OCI-LY7 (cell line): ENCODE data around the gene HK3. TPM values are rescaled to one million over a fixed set of nuclear protein-coding genes. Genes with fewer than 3 reads are reported as not detected.

Source experiments
- BruUV-seq: library from RNA; stranded (reverse); fragments of 400-500 nt; replicated peaks from 2 replicates; lab custom pipeline; 2021; lab: Mats Ljungman, UMichigan
- CTCF ChIA-PET: fragments of 300-600 bp; sonication (Branson Sonifier 250); formaldehyde crosslinking; loops from one replicate; lab custom pipeline; 2022; ENCODE audit warnings: antibody characterized with exemption; ENCODE audit not compliant: unreplicated experiment; lab: Charles Lee
- POLR2A ChIA-PET: fragments of 300-600 bp; sonication (Branson Sonifier 250); formaldehyde crosslinking; loops from one replicate; lab custom pipeline; 2022; ENCODE audit warnings: antibody characterized with exemption; lab: Charles Lee
- DNase-seq: peaks from one replicate; pipeline ENCODE4 v3.0.0-alpha.2; 2015; ENCODE audit warnings: low spot score
- H2AFZ ChIP-seq: fragments of 200-600 bp; sonication (generic), shearing (Covaris generic); 2 replicates; pipeline ENCODE4 v1.6.1; 2014; ENCODE audit warnings: mild to moderate bottlenecking, antibody characterized with exemption, low read length, moderate library complexity
- H3K27ac ChIP-seq: fragments of 200-600 bp; sonication (generic); 2 replicates; pipeline ENCODE4 v1.5.1; 2014; ENCODE audit warnings: mixed run types, low read depth, mild to moderate bottlenecking, moderate library complexity, low read length, inconsistent platforms; ENCODE audit not compliant: poor library complexity, severe bottlenecking
- H3K36me3 ChIP-seq: fragments of 200-600 bp; sonication (generic); 2 replicates; pipeline ENCODE4 v1.6.1; 2014; ENCODE audit warnings: mild to moderate bottlenecking, antibody characterized with exemption, low read length, moderate library complexity, mixed read lengths; ENCODE audit not compliant: insufficient read depth
- H3K4me1 ChIP-seq: fragments of 200-600 bp; sonication (generic); 2 replicates; pipeline ENCODE4 v1.5.1; 2014; ENCODE audit warnings: mild to moderate bottlenecking, low read length; ENCODE audit not compliant: insufficient read depth, poor library complexity, severe bottlenecking
- H3K4me2 ChIP-seq: fragments of 200-600 bp; sonication (generic); 2 replicates; pipeline ENCODE4 v1.6.1; 2014; ENCODE audit warnings: mild to moderate bottlenecking, low read length
- H3K4me3 ChIP-seq: fragments of 200-600 bp; sonication (generic); 2 replicates; pipeline ENCODE4 v1.5.1; 2014; ENCODE audit warnings: mild to moderate bottlenecking, low read depth, low read length; ENCODE audit not compliant: poor library complexity, severe bottlenecking
- H3K79me2 ChIP-seq: fragments of 200-600 bp; sonication (generic); 2 replicates; pipeline ENCODE4 v1.6.1; 2016; ENCODE audit warnings: low read depth, mild to moderate bottlenecking, low read length, moderate library complexity, mixed read lengths; ENCODE audit not compliant: insufficient read depth
- H3K9me2 ChIP-seq: fragments of 200-600 bp; sonication (generic); 2 replicates; pipeline ENCODE4 v1.6.1; 2016; ENCODE audit warnings: mild to moderate bottlenecking, low read length, mixed read lengths; ENCODE audit not compliant: insufficient read depth
- H3K9me3 ChIP-seq: fragments of 200-600 bp; sonication (generic); 2 replicates; pipeline ENCODE4 v1.6.1; 2014; ENCODE audit warnings: mild to moderate bottlenecking, mixed run types, low read length, mixed read lengths
- H4K20me1 ChIP-seq: fragments of 200-600 bp; sonication (generic); 2 replicates; pipeline ENCODE4 v1.6.1; 2014; ENCODE audit warnings: mild to moderate bottlenecking, antibody characterized with exemption, low read length, moderate library complexity, mixed read lengths; ENCODE audit not compliant: insufficient read depth
- EZH2phosphoT487 ChIP-seq: fragments of 200-600 bp; sonication (generic); IDR thresholded peaks from 2 replicates; pipeline ENCODE4 v1.6.1; 2018; ENCODE audit warnings: low read depth, borderline replicate concordance, mild to moderate bottlenecking, mixed run types, antibody characterized with exemption, low read length, moderate library complexity, mixed read lengths
- intact Hi-C: fragments of 100-400 bp; cut with micrococcal nuclease; formaldehyde crosslinking; loops from one replicate; pipeline ENCODE4 v1.10.0; 2022; ENCODE audit not compliant: unreplicated experiment
- total RNA-seq, 2 experiments: library from RNA; depleted of rRNA in 1 of 2; stranded (reverse); fragments of >200 nt in 1 of 2; shearing (Covaris generic) in 1 of 2; gene quantifications; 2 replicates each; pipeline ENCODE4 v1.2.3, GENCODE V29; 2014 to 2022
- TF ChIP-seq, protein P1 (sequence below): fragments of 200-600 bp; sonication (generic); conservative IDR thresholded peaks from 2 replicates; pipeline ENCODE4 v1.5.1; 2014; ENCODE audit warnings: mild to moderate bottlenecking, antibody characterized with exemption, low read length, moderate library complexity, mixed read lengths

The HK3 gene
- total RNA-seq, 2 experiments from 2014 or later = 0.38 TPM; not detected in 1

GRCh38 chr5:176833286-176833685 lies 65.9 kb downstream of the HK3 start:
- ChIA-PET POLR2A (no interaction called here), CTCF (no interaction called here)
- no peak for DNase-seq
- intact Hi-C loops = no loop called here
- H3K9me3 ChIP-seq = no peaks in the 10 kb centered on the region
- no TSS peak for BruUV-seq
- no peaks in the 10 kb centered on the region for H3K79me2 ChIP-seq
- H2AFZ ChIP-seq = no peak overlapping the region
- H3K4me2 ChIP-seq = no peak overlapping the region
- H3K27ac ChIP-seq = no peak overlapping the region
- no peaks in the 10 kb centered on the region for H3K9me2 ChIP-seq
- TF ChIP-seq EZH2phosphoT487 = no peak
- TF ChIP-seq, protein P1, sequence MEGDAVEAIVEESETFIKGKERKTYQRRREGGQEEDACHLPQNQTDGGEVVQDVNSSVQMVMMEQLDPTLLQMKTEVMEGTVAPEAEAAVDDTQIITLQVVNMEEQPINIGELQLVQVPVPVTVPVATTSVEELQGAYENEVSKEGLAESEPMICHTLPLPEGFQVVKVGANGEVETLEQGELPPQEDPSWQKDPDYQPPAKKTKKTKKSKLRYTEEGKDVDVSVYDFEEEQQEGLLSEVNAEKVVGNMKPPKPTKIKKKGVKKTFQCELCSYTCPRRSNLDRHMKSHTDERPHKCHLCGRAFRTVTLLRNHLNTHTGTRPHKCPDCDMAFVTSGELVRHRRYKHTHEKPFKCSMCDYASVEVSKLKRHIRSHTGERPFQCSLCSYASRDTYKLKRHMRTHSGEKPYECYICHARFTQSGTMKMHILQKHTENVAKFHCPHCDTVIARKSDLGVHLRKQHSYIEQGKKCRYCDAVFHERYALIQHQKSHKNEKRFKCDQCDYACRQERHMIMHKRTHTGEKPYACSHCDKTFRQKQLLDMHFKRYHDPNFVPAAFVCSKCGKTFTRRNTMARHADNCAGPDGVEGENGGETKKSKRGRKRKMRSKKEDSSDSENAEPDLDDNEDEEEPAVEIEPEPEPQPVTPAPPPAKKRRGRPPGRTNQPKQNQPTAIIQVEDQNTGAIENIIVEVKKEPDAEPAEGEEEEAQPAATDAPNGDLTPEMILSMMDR = no peak
- no peaks in the 10 kb centered on the region for H3K4me1 ChIP-seq
- no peaks in the 10 kb centered on the region for H4K20me1 ChIP-seq
- H3K4me3 ChIP-seq = no peak overlapping the region
- H3K36me3 ChIP-seq = no peaks in the 10 kb centered on the region

DNA sequence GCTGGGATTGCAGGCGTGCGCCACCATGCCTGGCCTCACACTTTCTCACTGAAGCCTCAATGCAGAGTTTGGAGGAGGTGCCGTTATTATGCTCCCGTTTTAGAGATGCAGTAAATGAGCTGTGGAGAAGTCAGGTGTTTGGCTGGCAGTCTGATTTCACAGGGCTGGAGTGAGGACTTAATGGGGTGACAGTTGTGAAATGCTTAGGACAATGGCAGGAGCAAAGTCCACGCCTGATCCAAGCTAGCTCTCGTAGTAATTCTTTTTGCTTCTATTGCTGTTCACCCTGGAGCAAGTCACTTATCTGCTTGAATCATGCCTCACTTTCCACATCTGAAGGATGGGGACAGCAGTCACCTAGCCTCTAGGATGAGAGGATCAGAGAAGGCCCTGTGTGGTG lies 67.0 kb downstream of the HK3 start:
- DNase-seq = no peak
- Histone ChIP-seq H3K27ac (no peak overlapping the region), H3K79me2 (no peaks in the 10 kb centered on the region), H3K9me2 (no peaks in the 10 kb centered on the region), H3K36me3 (no peaks in the 10 kb centered on the region), H3K9me3 (no peaks in the 10 kb centered on the region), H2AFZ (no peak overlapping the region), H3K4me1 (no peaks in the 10 kb centered on the region), H3K4me3 (no peak overlapping the region), H4K20me1 (no peaks in the 10 kb centered on the region), H3K4me2 (no peak overlapping the region)
- POLR2A ChIA-PET = interaction anchor here (0.7 kb wide), 1 partner anchor 79 kb away, joined by 3 read pairs; no protein-coding TSS in a partner anchor
- TF ChIP-seq EZH2phosphoT487 = no peak
- TF ChIP-seq, protein P1 = no peak
- BruUV-seq = no TSS peak
- intact Hi-C loops = no loop called here
- CTCF ChIA-PET = no interaction called here

DNA sequence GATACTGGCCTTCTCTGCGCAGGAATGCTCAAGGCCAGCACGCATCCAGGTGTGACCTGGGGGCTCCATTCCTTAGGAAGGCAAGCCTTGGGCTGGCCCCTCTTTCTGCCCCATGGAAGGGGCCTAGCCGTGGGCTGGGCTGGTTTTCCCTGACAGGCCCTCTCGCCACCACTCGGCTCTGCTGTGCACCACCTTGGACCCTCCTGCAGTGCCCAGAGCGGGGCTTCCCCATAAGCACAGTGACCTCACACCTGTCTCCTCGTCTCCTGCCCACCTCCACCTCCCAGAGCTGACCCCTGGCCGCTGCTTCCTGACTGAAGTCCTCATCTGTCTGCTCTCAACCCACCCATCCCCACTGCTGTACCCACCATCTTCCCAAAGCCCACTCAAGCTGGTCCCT lies 67.7 kb downstream of the HK3 start:
- intact Hi-C loops = no loop called here
- ChIA-PET CTCF (no interaction called here), POLR2A (interaction anchor here (0.7 kb wide), 1 partner anchor 80 kb away, joined by 3 read pairs; no protein-coding TSS in a partner anchor)
- Histone ChIP-seq H2AFZ (no peak overlapping the region), H3K9me3 (no peaks in the 10 kb centered on the region), H3K9me2 (no peaks in the 10 kb centered on the region), H3K4me3 (no peak overlapping the region), H3K4me1 (no peaks in the 10 kb centered on the region), H3K79me2 (no peaks in the 10 kb centered on the region), H4K20me1 (no peaks in the 10 kb centered on the region), H3K4me2 (no peak overlapping the region), H3K36me3 (no peaks in the 10 kb centered on the region), H3K27ac (no peak overlapping the region)
- TF ChIP-seq, protein P1 = no peak
- no peak for TF ChIP-seq EZH2phosphoT487
- DNase-seq = no peak
- no TSS peak for BruUV-seq
